ENCODE data around the gene RAB11A.

DNA sequence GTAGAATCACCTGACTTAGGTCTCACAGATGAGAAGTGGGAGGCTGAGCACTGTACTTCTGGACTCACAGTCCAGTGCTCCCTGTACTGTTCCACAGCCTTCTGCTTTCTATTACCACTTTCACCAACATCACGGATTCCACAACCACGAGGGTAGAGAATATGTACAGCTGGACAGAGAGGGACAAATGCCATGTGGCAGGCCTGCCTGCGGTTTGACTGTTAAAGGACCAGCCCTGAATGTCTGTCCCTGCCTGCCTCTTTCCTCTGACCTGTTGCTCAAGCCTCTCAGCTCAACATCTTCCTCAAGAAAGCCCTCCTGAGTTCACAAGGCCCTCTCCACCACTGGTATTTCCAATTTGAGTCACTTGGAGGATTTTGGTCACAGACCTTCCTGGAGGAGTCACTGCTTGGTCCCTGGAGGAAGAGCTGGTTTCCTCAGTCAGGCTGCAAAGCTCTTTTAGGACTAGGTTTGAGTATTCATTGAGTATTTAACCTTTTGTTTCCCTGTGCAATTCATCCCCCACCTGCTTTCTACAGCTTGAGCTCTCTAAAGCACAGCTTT is 49.1 kb downstream of the RAB11A start:
- TF ChIP-seq GATA2 (IDR thresholded peaks at IDR 0.05; ENCODE audit: low read depth, low read length) (no peak), GATA3 (IDR thresholded peaks at IDR 0.05; ENCODE audit: low read depth, low read length) (no peak)

Data from SH-SY5Y (cell line).